ENCODE results near the gene MC4R.

GRCh38 chr18:60383893-60384292 lies 11.3 kb upstream of the MC4R start:
- TF ChIP-seq POLR2A (IDR thresholded peaks at IDR 0.05) (no peak), CTCF (IDR thresholded peaks at IDR 0.05) (no peak)
